Mesenteric fat pad (tissue), 1 donor: ENCODE measurements around the gene CD200. TPM values are rescaled to one million over a fixed set of nuclear protein-coding genes. Genes with fewer than 3 reads are reported as not detected.

Source experiments
- DNase-seq: peaks from one replicate; pipeline ENCODE4 v3.0.0-alpha.2; 2020; ENCODE audit warnings: low spot score
- total RNA-seq: library from RNA; stranded (reverse); fragmentation: NEBNext Ultra II Directional; extraction: Animal tissue kit (Norgen Biotek cat#: 25700); gene quantifications from one replicate; pipeline ENCODE4 v1.2.1, GENCODE V29; 2021
- donor health status: DM: yes; HTN: yes; CAD: no.

CD200 gene
- total RNA-seq, 1 donor from 2014 or later, result 6.0 TPM

- DNase-seq, result no peak
Measured at GRCh38 chr3:112409041-112409440, 76.1 kb downstream of the CD200 start.

GRCh38 chr3:112411425-112411824, 78.5 kb downstream of the CD200 start:
- no peak for DNase-seq

Other genes starting within 250 kb of the CD200 start
- 3.6 TPM for gene C3orf52, start 246.8 kb upstream of the CD200 start, total RNA-seq
- gene GCSAM, start 199.9 kb upstream of the CD200 start, total RNA-seq, result not detected
- not detected for gene SLC9C1, start 38.9 kb upstream of the CD200 start, total RNA-seq
- 0.64 TPM for gene BTLA, start 166.3 kb downstream of the CD200 start, total RNA-seq
- gene ATG3, start 228.8 kb downstream of the CD200 start, total RNA-seq, result 57.0 TPM
- 30.0 TPM for gene SLC35A5, start 228.9 kb downstream of the CD200 start, total RNA-seq